SU-DHL-6 (cell line): ENCODE data around the gene KCNN2.
"Not testable (repeated sequence)": the region's sequence is repeated elsewhere in the genome, so short reads cannot be mapped to it uniquely, and the experiment has no call there.

Source experiments
- H2AFZ ChIP-seq: fragments of 200-600 bp; sonication (generic); 2 replicates; pipeline ENCODE4 v1.6.1; 2014; ENCODE audit warnings: low read depth, mild to moderate bottlenecking, moderate library complexity, mixed read lengths, antibody characterized with exemption, low read length; ENCODE audit not compliant: severe bottlenecking
- H3F3A ChIP-seq: fragments of 200-600 bp; shearing (Covaris generic); 2 replicates; pipeline ENCODE4 v1.6.0; 2016; ENCODE audit warnings: antibody characterized with exemption, mild to moderate bottlenecking; ENCODE audit not compliant: insufficient read depth
- H3K27ac ChIP-seq: fragments of 200-600 bp; sonication (generic); 2 replicates; pipeline ENCODE4 v1.5.1; 2016; ENCODE audit warnings: low read depth, mild to moderate bottlenecking, low read length, moderate library complexity, mixed read lengths
- H3K27me3 ChIP-seq: fragments of 200-600 bp; sonication (generic), shearing (Covaris generic); 2 replicates; pipeline ENCODE4 v1.6.0; 2014; ENCODE audit warnings: mild to moderate bottlenecking, low read length
- H3K36me3 ChIP-seq: fragments of 200-600 bp; sonication (generic); 2 replicates; pipeline ENCODE4 v1.6.1; 2014; ENCODE audit warnings: mild to moderate bottlenecking, low read length, mixed read lengths
- H3K4me2 ChIP-seq: fragments of 300-600, 200-600 bp; shearing (Covaris generic), sonication (generic); 2 replicates; pipeline ENCODE4 v1.6.0; 2014; ENCODE audit warnings: low read length, low read depth, mild to moderate bottlenecking; ENCODE audit not compliant: poor library complexity, severe bottlenecking
- H3K4me3 ChIP-seq: fragments of 200-600 bp; sonication (generic); 2 replicates; pipeline ENCODE4 v1.5.1; 2014; ENCODE audit warnings: antibody characterized with exemption, low read length, mild to moderate bottlenecking, mixed read lengths; ENCODE audit not compliant: insufficient read depth, poor library complexity, severe bottlenecking
- H3K79me2 ChIP-seq: fragments of 200-600 bp; sonication (generic); 2 replicates; pipeline ENCODE4 v1.6.1; 2014; ENCODE audit warnings: mild to moderate bottlenecking, low read length, moderate library complexity; ENCODE audit not compliant: insufficient read depth
- H3K9ac ChIP-seq: fragments of 200-600 bp; sonication (generic); 2 replicates; pipeline ENCODE4 v1.7.0; 2014; ENCODE audit warnings: mild to moderate bottlenecking, low read length
- H3K9me2 ChIP-seq: fragments of 200-600 bp; sonication (generic); replicated peaks from 2 replicates; pipeline ENCODE4 v1.6.1; 2014; ENCODE audit warnings: low read length; ENCODE audit not compliant: insufficient read depth
- H3K9me3 ChIP-seq: fragments of 200-600 bp; sonication (generic); 2 replicates; pipeline ENCODE4 v1.6.1; 2014; ENCODE audit warnings: low read length, mixed read lengths; ENCODE audit not compliant: insufficient read depth
- H4K20me1 ChIP-seq: fragments of 200-600 bp; sonication (generic); 2 replicates; pipeline ENCODE4 v1.6.1; 2014; ENCODE audit warnings: low read depth, mild to moderate bottlenecking, antibody characterized with exemption, low read length, moderate library complexity, mixed read lengths
- EZH2phosphoT487 ChIP-seq: fragments of 200-600 bp; sonication (generic), shearing (Covaris generic); conservative IDR thresholded peaks from 2 replicates; pipeline ENCODE4 v1.6.1; 2018; ENCODE audit warnings: mild to moderate bottlenecking, antibody characterized with exemption, low read length, moderate library complexity, mixed read lengths
- TF ChIP-seq, protein P1 (sequence below): fragments of 200-600 bp; sonication (generic); IDR thresholded peaks from one replicate; pipeline ENCODE4 v1.5.1; 2017; ENCODE audit warnings: antibody characterized with exemption, mild to moderate bottlenecking, low read length, moderate library complexity; ENCODE audit not compliant: insufficient read depth, poor library complexity, severe bottlenecking

The KCNN2 gene

DNA sequence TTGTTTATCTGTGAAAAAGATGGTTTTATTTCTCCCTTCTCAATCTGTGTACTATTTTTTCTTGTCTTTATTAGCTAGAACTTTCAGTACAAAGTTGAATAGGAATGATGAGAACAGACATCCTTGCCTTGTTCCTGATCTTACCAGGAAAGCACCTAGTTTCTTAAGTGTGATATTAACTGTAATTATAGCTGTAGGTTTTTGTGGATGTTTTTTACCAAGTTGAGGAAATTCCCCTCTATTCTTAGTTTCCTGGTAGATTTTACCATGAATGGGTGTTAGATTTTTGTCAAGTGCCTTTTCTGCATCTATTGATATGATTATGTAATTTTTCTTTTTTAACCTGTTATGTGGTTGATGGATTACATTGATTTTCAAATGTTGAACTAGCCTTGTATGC lies 68.7 kb downstream of the KCNN2 start:
- no peak overlapping the region for H2AFZ ChIP-seq
- no peaks in the 10 kb centered on the region for H4K20me1 ChIP-seq
- no peaks in the 10 kb centered on the region for H3K9me2 ChIP-seq
- no peaks in the 10 kb centered on the region for H3K9me3 ChIP-seq
- H3K9ac ChIP-seq: no peak overlapping the region
- H3K79me2 ChIP-seq: no peaks in the 10 kb centered on the region
- H3F3A ChIP-seq: no peaks in the 10 kb centered on the region
- no peaks in the 10 kb centered on the region for H3K36me3 ChIP-seq
- no peak overlapping the region for H3K4me2 ChIP-seq
- no peaks in the 10 kb centered on the region for H3K27me3 ChIP-seq
- H3K27ac ChIP-seq: no peak overlapping the region
- TF ChIP-seq EZH2phosphoT487: no peak
- TF ChIP-seq, protein P1, sequence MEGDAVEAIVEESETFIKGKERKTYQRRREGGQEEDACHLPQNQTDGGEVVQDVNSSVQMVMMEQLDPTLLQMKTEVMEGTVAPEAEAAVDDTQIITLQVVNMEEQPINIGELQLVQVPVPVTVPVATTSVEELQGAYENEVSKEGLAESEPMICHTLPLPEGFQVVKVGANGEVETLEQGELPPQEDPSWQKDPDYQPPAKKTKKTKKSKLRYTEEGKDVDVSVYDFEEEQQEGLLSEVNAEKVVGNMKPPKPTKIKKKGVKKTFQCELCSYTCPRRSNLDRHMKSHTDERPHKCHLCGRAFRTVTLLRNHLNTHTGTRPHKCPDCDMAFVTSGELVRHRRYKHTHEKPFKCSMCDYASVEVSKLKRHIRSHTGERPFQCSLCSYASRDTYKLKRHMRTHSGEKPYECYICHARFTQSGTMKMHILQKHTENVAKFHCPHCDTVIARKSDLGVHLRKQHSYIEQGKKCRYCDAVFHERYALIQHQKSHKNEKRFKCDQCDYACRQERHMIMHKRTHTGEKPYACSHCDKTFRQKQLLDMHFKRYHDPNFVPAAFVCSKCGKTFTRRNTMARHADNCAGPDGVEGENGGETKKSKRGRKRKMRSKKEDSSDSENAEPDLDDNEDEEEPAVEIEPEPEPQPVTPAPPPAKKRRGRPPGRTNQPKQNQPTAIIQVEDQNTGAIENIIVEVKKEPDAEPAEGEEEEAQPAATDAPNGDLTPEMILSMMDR: no peak
- H3K4me3 ChIP-seq: no peak overlapping the region

DNA sequence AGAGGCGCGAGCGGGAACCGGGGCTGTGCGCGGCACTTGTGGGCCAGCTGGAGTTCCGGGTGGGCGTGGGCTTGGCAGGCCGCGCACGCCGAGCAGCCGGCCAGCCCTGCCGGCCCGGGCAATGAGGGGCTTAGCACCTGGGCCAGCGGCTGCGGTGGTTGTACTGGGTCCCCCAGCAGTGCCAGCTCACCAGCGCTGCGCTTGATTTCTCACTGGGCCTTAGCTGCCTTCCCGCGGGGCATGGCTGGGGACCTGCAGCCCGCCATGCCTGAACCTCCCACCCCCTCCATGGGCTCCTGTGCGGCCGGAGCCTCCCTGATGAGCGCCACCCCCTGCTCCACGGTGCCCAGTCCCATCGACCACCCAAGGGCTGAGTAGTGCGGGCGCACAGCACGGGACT lies 70.8 kb downstream of the KCNN2 start:
- not testable (repeated sequence) for H3K9ac ChIP-seq, H3K27ac ChIP-seq, H3K79me2 ChIP-seq, H3K27me3 ChIP-seq, H3K9me3 ChIP-seq, H4K20me1 ChIP-seq, H3K4me2 ChIP-seq, H3K36me3 ChIP-seq, H3F3A ChIP-seq, H2AFZ ChIP-seq, H3K4me3 ChIP-seq, H3K9me2 ChIP-seq

DNA sequence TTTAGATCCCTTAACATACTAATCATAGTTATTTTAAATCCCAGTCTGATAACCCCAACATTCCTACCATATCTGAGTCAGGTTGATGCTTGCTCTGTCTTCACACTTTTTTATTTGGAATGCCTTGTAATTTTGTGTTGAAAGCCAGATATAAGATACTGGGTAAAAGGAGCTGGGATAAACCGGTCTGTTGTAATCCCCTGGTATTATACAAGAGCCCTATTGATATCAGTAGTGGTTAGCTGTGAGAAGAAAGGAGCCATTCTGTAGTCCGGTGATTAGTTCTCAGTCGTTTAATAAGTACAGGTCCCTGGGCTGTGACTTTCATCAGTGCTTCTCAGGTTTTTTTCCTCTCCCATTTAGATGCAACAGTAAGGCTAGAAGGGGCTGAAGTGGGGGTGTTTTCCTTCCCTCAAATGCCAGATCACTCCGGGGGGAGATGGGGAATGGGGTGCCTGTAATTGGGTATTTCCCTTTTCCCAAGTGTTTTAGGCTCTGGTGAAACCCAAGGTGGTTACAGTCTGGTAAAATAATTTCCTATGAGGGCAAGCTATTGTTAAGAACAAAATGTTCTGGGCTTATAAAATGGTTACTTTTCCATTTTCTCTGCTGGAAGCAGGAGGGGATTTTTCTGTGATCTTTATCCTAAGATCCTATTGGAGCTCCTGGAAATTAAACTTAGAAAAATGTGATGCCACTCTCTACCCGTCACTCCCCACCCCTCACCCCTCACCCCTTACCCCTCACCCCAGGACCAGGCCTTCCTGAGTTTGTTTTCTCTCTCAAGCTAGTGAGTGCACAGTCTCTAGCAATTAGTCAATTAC lies 72.7 kb downstream of the KCNN2 start:
- Histone ChIP-seq H2AFZ (no peak overlapping the region), H3K79me2 (no peaks in the 10 kb centered on the region), H3K4me3 (no peak overlapping the region), H3K4me2 (no peak overlapping the region), H3K9me2 (no peaks in the 10 kb centered on the region), H4K20me1 (no peaks in the 10 kb centered on the region), H3K27me3 (no peaks in the 10 kb centered on the region), H3K36me3 (no peaks in the 10 kb centered on the region), H3K27ac (no peak overlapping the region), H3K9ac (no peak overlapping the region), H3K9me3 (no peaks in the 10 kb centered on the region), H3F3A (no peaks in the 10 kb centered on the region)
- TF ChIP-seq, protein P1: no peak

DNA sequence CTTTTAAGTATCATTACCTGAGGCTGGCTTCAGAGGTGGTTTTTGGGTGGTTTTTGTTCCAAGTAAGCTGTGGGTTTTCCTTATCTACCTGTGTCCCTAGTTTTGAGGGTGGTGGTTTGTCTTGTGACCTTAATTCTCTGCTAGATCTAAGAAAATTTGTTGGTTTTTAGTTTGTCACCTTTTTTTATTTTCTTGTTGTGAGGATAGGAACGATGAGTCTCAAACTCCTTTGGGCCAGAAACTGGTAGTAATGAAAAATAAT lies 73.3 kb downstream of the KCNN2 start:
- Histone ChIP-seq H3K9ac (no peak overlapping the region), H4K20me1 (no peaks in the 10 kb centered on the region), H2AFZ (no peak overlapping the region), H3K79me2 (no peaks in the 10 kb centered on the region), H3K4me3 (no peak overlapping the region), H3F3A (no peaks in the 10 kb centered on the region), H3K9me3 (no peaks in the 10 kb centered on the region), H3K36me3 (no peaks in the 10 kb centered on the region), H3K27ac (no peak overlapping the region), H3K27me3 (no peaks in the 10 kb centered on the region), H3K4me2 (no peak overlapping the region), H3K9me2 (no peaks in the 10 kb centered on the region)
- TF ChIP-seq EZH2phosphoT487: no peak
- TF ChIP-seq, protein P1: no peak
